Suprapubic skin (tissue), 4 donors: ENCODE results near the gene DCUN1D1.

ENCODE experiments used
- CTCF ChIP-seq, 2 donors: fragments of 200-600 bp in 1 of 2; fragments of 450-650 bp in 1 of 2; sonication (generic) in 1 of 2; IDR thresholded peaks; one replicate each; pipeline ENCODE4 v1.5.1; 2016 to 2019; ENCODE audit warnings: antibody characterized with exemption in 2 of 2, mild to moderate bottlenecking in 1 of 2, moderate library complexity in 1 of 2
- POLR2A ChIP-seq, 2 donors: fragments of 450-650 bp; IDR thresholded peaks; one replicate each; pipeline ENCODE4 v1.6.1; 2017; ENCODE audit warnings: antibody characterized with exemption in 2 of 2, mild to moderate bottlenecking in 2 of 2, moderate library complexity in 2 of 2
- POLR2AphosphoS5 ChIP-seq, 3 donors: sonication (generic); formaldehyde crosslinking; IDR thresholded peaks; one replicate each; pipeline ENCODE4 v1.6.1; 2017; ENCODE audit warnings: antibody characterized with exemption in 3 of 3

GRCh38 chr3:183008800-183009199 is 28.5 kb upstream of the DCUN1D1 start:
- TF ChIP-seq POLR2AphosphoS5 (IDR thresholded peaks at IDR 0.05) (no peak), CTCF (IDR thresholded peaks at IDR 0.05) (no peak), POLR2A (IDR thresholded peaks at IDR 0.05) (no peak)
